Skeletal muscle tissue (tissue), 4 donors: ENCODE measurements around the gene ZNF77. TPM values are rescaled to one million over a fixed set of nuclear protein-coding genes. Genes with fewer than 3 reads are reported as not detected.
A peak's percentile ranks its signal among the peaks of the same experiment; 100 is the strongest.
"Not testable (repeated sequence)": the region's sequence is repeated elsewhere in the genome, so short reads cannot be mapped to it uniquely, and the experiment has no call there.

Experiments
- H3K27ac ChIP-seq: one replicate; pipeline ENCODE4 v1.7.0; 2013; ENCODE audit warnings: mild to moderate bottlenecking, low read depth, low read length, inconsistent platforms
- H3K27me3 ChIP-seq, 3 donors: one replicate each; pipeline ENCODE4 v1.7.0; 2013; ENCODE audit warnings: low read length in 3 of 3; ENCODE audit not compliant: control insufficient read depth in 3 of 3, insufficient read depth in 3 of 3
- H3K36me3 ChIP-seq, 3 donors: one replicate each; pipeline ENCODE4 v1.7.0; 2013; ENCODE audit warnings: low read length in 3 of 3; ENCODE audit not compliant: control insufficient read depth in 3 of 3, insufficient read depth in 3 of 3
- H3K4me1 ChIP-seq, 3 donors: one replicate each; pipeline ENCODE4 v1.7.0; 2013; ENCODE audit warnings: low read length in 3 of 3, mild to moderate bottlenecking in 3 of 3; ENCODE audit not compliant: control insufficient read depth in 3 of 3, insufficient read depth in 3 of 3
- H3K4me3 ChIP-seq, 3 donors: one replicate each; pipeline ENCODE4 v1.7.0; 2013; ENCODE audit warnings: low read length in 3 of 3
- H3K9ac ChIP-seq, 3 donors: one replicate each; pipeline ENCODE4 v1.7.0; 2013; ENCODE audit warnings: low read length in 3 of 3, mild to moderate bottlenecking in 3 of 3, moderate library complexity in 2 of 3, low read depth in 1 of 3
- H3K9me3 ChIP-seq, 3 donors: one replicate each; pipeline ENCODE4 v1.7.0; 2013; ENCODE audit warnings: low read length in 3 of 3; ENCODE audit not compliant: control insufficient read depth in 3 of 3
- total RNA-seq: library from RNA; depleted of rRNA; stranded (reverse); fragments of >200 nt; gene quantifications from one replicate; pipeline ENCODE4 v1.2.3, GENCODE V29; 2014
- donor health status: Osteomylitis.

The ZNF77 gene
- total RNA-seq, 1 donor from 2014 or later = 8.4 TPM

GRCh38 chr19:2974342-2975041, 29.7 kb upstream of the ZNF77 start:
- H3K27me3 ChIP-seq = no peaks in the 10 kb centered on the region
- H3K4me1 ChIP-seq = peaks cover 28 to 49% (median 40%) of the 10 kb centered on the region in 3 donors
- peak overlapping the region in 2 of 3 donors; percentile 30 to 35 for H3K4me3 ChIP-seq
- H3K9ac ChIP-seq = peak overlapping the region in 2 of 3 donors; percentile 16 to 20
- H3K27ac ChIP-seq = peak overlapping the region; percentile 88
- H3K36me3 ChIP-seq = no peaks in the 10 kb centered on the region
- H3K9me3 ChIP-seq = no peaks in the 10 kb centered on the region

DNA sequence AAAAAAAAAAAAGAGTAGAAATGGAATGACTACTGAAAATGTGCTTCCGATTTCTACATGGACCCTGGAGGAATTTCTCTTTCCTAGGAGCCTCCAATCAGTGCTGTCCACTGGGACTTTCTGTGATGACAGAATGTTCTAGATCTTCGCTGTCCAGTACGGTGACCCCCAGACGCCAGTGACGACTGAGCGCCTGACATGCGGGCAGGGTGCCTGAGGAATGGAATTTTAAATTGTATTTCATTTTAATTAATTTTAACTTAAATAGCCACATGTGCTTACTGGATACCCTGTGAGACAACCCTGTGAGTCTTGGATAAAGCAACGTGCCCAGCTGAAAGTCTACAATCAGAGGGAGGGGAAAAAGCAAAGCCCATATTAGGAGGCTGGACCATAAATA, 28.5 kb upstream of the ZNF77 start:
- H3K9ac ChIP-seq = no peak overlapping the region
- H3K4me1 ChIP-seq = peaks cover 34 to 58% (median 44%) of the 10 kb centered on the region in 3 donors

GRCh38 chr19:2970201-2970835, 25.5 kb upstream of the ZNF77 start:
- no peak overlapping the region for H3K4me3 ChIP-seq
- H3K27me3 ChIP-seq = no peaks in the 10 kb centered on the region
- no peaks in the 10 kb centered on the region for H3K9me3 ChIP-seq
- H3K27ac ChIP-seq = peak overlapping the region; percentile 88
- H3K9ac ChIP-seq = no peak overlapping the region
- H3K36me3 ChIP-seq = no peaks in the 10 kb centered on the region
- H3K4me1 ChIP-seq = peaks cover 17 to 41% (median 31%) of the 10 kb centered on the region in 3 donors

More for the DNA sequence above, 28.5 kb upstream of the ZNF77 start:
- Histone ChIP-seq H3K9me3 (no peaks in the 10 kb centered on the region), H3K4me3 (no peak overlapping the region), H3K27me3 (no peaks in the 10 kb centered on the region), H3K27ac (peak overlapping the region; percentile 88), H3K36me3 (no peaks in the 10 kb centered on the region)

DNA sequence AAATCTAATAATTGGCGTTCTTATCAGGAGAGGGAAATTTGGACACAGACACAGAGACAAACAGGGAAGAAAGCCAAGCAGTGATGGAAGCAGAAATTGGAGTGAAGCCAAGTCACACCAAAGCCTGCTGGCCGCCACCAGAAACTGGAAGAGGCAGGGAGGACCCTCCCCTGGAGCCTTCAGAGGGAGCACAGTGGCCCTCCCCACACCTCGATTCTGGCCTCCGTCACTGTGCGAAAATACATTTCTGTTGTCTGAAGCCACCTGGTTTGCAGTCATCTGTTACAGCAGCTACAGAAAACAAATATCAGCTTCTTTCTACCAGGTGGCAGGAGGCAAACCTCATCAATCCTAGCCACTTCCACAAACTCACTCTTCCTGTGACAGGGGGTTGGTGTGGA, 24.3 kb upstream of the ZNF77 start:
- Histone ChIP-seq H3K36me3 (no peaks in the 10 kb centered on the region), H3K4me3 (peak overlapping the region in 1 of 3 donors; percentile 7), H3K9ac (peak overlapping the region in 2 of 3 donors; percentile 20 to 25)

GRCh38 chr19:2967972-2968371, 23.2 kb upstream of the ZNF77 start:
- no peak overlapping the region for H3K9ac ChIP-seq
- no peaks in the 10 kb centered on the region for H3K36me3 ChIP-seq
- no peaks in the 10 kb centered on the region for H3K9me3 ChIP-seq
- H3K27ac ChIP-seq = no peak overlapping the region
- no peak overlapping the region for H3K4me3 ChIP-seq
- H3K27me3 ChIP-seq = no peaks in the 10 kb centered on the region
- H3K4me1 ChIP-seq = peaks cover 13 to 21% (median 20%) of the 10 kb centered on the region in 3 donors

More for the DNA sequence above, 24.3 kb upstream of the ZNF77 start:
- Histone ChIP-seq H3K27ac (peak overlapping the region; percentile 65), H3K4me1 (peaks cover 13 to 30% (median 21%) of the 10 kb centered on the region in 3 donors), H3K27me3 (no peaks in the 10 kb centered on the region), H3K9me3 (no peaks in the 10 kb centered on the region)

- Histone ChIP-seq H3K36me3 (no peaks in the 10 kb centered on the region), H3K9me3 (no peaks in the 10 kb centered on the region), H3K4me3 (no peak overlapping the region), H3K4me1 (peaks cover 3 to 11% (median 6%) of the 10 kb centered on the region in 3 donors), H3K27me3 (no peaks in the 10 kb centered on the region), H3K27ac (no peak overlapping the region), H3K9ac (no peak overlapping the region)
These were observed 20.1 kb upstream of the ZNF77 start for GRCh38 chr19:2964874-2965273.

GRCh38 chr19:2963631-2964030, 18.9 kb upstream of the ZNF77 start:
- H3K4me3 ChIP-seq, H3K27ac ChIP-seq, H3K9ac ChIP-seq, H3K4me1 ChIP-seq, H3K9me3 ChIP-seq, H3K27me3 ChIP-seq, H3K36me3 ChIP-seq: not testable (repeated sequence)

- Histone ChIP-seq H3K9me3 (no peaks in the 10 kb centered on the region), H3K36me3 (no peaks in the 10 kb centered on the region), H3K9ac (no peak overlapping the region), H3K4me1 (peaks cover 0 to 2% (median 0%) of the 10 kb centered on the region in 3 donors), H3K27me3 (no peaks in the 10 kb centered on the region), H3K4me3 (no peak overlapping the region), H3K27ac (no peak overlapping the region)
These were observed 18.4 kb upstream of the ZNF77 start for GRCh38 chr19:2963122-2963521.

DNA sequence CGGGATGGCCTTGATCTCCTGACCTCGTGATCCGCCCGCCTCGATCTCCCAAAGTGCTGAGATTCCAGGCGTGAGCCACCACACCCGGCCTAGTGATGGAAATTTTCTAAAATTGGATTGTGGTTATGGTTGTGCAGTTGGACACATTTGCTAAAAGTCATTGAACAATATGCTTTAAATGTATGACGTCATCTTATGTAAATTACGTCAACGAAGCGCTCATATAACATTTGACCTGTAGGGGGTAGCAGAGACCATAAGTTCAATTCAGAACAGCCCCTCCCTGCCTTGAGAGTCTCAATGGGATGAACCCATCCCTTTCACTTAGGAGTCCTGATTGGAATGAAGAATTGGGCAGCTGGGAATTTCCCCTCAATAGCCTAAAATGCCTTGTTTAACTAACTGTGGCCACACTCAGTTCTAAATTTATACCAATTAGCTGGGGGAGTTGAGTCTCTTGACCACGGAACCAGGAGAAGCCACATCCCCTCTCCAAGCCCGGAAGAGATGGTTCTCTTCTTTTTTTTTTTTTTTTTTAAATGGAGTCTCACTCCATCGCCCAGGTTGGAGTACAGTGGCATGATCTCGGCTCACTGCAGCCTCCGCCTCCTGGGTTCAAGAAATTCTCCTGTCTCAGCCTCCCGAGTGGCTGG, 17.4 kb upstream of the ZNF77 start:
- peak overlapping the region in 1 of 3 donors; percentile 16 for H3K9ac ChIP-seq
- H3K9me3 ChIP-seq = no peaks in the 10 kb centered on the region
- H3K36me3 ChIP-seq = no peaks in the 10 kb centered on the region
- peaks cover 0 to 2% (median 0%) of the 10 kb centered on the region in 3 donors for H3K4me1 ChIP-seq
- H3K4me3 ChIP-seq = peak overlapping the region in 1 of 3 donors; percentile 1
- no peak overlapping the region for H3K27ac ChIP-seq
- H3K27me3 ChIP-seq = no peaks in the 10 kb centered on the region

- Histone ChIP-seq H3K9me3 (no peaks in the 10 kb centered on the region), H3K27me3 (no peaks in the 10 kb centered on the region), H3K9ac (no peak overlapping the region), H3K4me3 (no peak overlapping the region), H3K36me3 (no peaks in the 10 kb centered on the region), H3K27ac (no peak overlapping the region), H3K4me1 (peaks cover 0 to 2% (median 0%) of the 10 kb centered on the region in 3 donors)
These were observed 15.3 kb upstream of the ZNF77 start for GRCh38 chr19:2960120-2960519.
